HG03457 (cell line): ENCODE results near the gene ARPC5L.
"Not testable (repeated sequence)": the region's sequence is repeated elsewhere in the genome, so short reads cannot be mapped to it uniquely, and the experiment has no call there.

Source experiments
- ATAC-seq: cut with Tn5 transposase; IDR thresholded peaks from one replicate; pipeline ENCODE4 v1.9.1; 2021; ENCODE audit warnings: moderate number of reproducible peaks; ENCODE audit not compliant: unreplicated experiment

Gene ARPC5L

GRCh38 chr9:124887832-124888231 is 25.9 kb downstream of the ARPC5L start:
- ATAC-seq, result no peak

GRCh38 chr9:124889006-124889405 is 27.1 kb downstream of the ARPC5L start:
- no peak for ATAC-seq

GRCh38 chr9:124890179-124890578 is 28.2 kb downstream of the ARPC5L start:
- ATAC-seq, result no peak

GRCh38 chr9:124894035-124894740 is 32.3 kb downstream of the ARPC5L start:
- no peak for ATAC-seq

GRCh38 chr9:124894741-124895170 is 32.8 kb downstream of the ARPC5L start:
- ATAC-seq, result no peak

- no peak for ATAC-seq
Measured at GRCh38 chr9:124897570-124898460, 35.9 kb downstream of the ARPC5L start.

GRCh38 chr9:124899845-124900244 is 37.9 kb downstream of the ARPC5L start:
- ATAC-seq, result no peak

GRCh38 chr9:124906966-124907365 is 45.0 kb downstream of the ARPC5L start:
- no peak for ATAC-seq

DNA sequence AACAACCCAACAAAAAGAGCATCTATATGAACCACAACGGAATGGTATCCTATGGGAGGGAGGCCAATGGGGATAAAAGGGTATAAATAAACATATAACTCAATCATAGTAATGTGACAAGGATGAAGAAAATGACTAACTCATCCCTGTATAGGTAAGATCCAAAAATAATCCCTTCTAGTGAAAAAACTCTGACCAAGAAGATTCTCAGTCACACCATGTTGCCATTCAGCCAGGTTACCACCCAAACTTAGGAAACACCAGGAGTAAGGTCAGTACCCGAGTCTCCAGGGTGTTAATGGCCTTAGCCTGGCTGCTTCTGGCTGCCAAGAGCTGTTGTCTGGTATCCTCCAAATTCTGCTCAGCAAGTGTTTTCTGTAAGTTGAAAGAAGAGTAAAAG is 46.2 kb downstream of the ARPC5L start:
- no peak for ATAC-seq

DNA sequence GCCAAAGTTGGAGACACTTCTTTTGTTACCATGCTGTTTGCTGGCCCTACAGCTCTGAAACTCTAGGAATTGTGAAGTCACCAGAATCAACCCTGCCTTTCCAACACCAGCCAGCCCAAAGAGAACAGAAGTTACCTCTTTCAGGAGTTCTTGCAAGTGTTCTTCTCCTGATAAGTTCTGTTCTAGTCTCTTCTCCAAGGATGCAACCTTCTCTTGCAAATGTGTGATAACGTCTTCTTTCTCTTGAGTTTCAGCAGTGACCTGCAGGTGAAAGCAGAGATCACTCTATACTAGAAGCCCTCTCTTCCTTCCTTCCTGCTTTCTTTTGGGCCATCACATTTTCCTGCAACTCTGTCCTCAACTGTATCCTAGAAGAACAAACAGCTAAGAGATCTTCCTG is 49.8 kb downstream of the ARPC5L start:
- no peak for ATAC-seq

DNA sequence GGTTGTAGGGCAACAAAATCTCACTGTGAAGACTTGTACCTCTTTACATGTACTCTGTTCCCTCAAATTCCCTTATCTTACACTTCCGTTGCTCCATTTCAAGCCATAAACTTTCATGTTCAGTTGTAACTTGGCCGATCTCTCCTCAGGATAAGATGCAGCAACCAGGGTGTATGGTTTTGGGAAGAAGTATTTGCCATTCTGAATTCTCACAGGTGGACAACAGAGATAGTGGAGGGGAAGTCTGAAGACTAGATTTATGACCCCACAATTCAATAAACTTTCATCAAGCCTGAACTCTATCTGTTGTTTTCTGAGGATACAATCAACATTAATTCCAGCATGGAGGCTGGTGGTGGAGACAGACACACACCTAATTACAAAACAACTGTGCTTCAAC is 51.4 kb downstream of the ARPC5L start:
- no peak for ATAC-seq

- no peak for ATAC-seq
Measured at GRCh38 chr9:124914753-124915405, 52.9 kb downstream of the ARPC5L start.

GRCh38 chr9:124920394-124920793 is 58.5 kb downstream of the ARPC5L start:
- ATAC-seq, result not testable (repeated sequence)
